Subcutaneous adipose tissue (tissue), 4 donors: ENCODE data around the gene PTH2. TPM values are rescaled to one million over a fixed set of nuclear protein-coding genes. Genes with fewer than 3 reads are reported as not detected.

Experiments used
- CTCF ChIP-seq: fragments of 450-650 bp; IDR thresholded peaks from one replicate; pipeline ENCODE4 v1.5.1; 2016; ENCODE audit warnings: low read depth, mild to moderate bottlenecking, control low read depth, antibody characterized with exemption, moderate library complexity
- total RNA-seq, 4 donors: library from RNA; depleted of rRNA; stranded (reverse); fragments of >200 nt; gene quantifications; one replicate each; pipeline ENCODE4 v1.1.0, GENCODE V29; 2016

The PTH2 gene
- total RNA-seq, 4 donors from 2014 or later = not detected

- no peak for TF ChIP-seq CTCF
Observed at GRCh38 chr19:49447485-49448431, 24.5 kb upstream of the PTH2 start.

GRCh38 chr19:49445997-49446396 lies 22.8 kb upstream of the PTH2 start:
- TF ChIP-seq CTCF = no peak

GRCh38 chr19:49443366-49444099 lies 20.3 kb upstream of the PTH2 start:
- no peak for TF ChIP-seq CTCF

GRCh38 chr19:49442771-49443365 lies 19.6 kb upstream of the PTH2 start:
- no peak for TF ChIP-seq CTCF

- no peak for TF ChIP-seq CTCF
Observed at GRCh38 chr19:49442354-49442753, 19.1 kb upstream of the PTH2 start.

DNA sequence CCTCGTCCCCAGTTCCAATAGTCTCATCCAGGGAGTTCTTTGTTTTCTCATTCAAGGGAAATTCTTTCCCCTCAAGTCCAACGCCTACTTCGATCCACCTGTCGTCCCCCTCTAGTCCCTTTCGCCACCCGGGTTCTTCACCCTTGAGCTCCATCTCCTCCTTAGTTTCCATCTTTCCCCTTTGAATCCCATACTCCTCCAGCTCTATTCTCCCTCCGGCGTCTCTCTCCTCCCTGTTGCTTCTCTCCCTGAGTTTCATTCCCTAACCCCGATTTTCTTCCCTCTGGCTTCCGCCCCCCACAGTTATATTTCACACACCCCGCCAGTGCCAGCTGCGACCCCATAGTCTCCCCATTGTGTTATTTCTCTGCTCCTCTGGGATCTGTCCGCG lies 18.7 kb upstream of the PTH2 start:
- TF ChIP-seq CTCF = no peak
